Keratinocyte (primary cell): ENCODE data around the gene OSBPL5.

Experiments used
- EZH2 ChIP-seq: IDR thresholded peaks from one replicate; pipeline ENCODE4 v1.6.1; 2012; ENCODE audit warnings: inconsistent platforms, mild to moderate bottlenecking, low read length, moderate library complexity
- TF ChIP-seq, protein P1 (sequence below), 3 experiments: IDR thresholded peaks in 1 of 3; conservative IDR thresholded peaks in 1 of 3; optimal IDR thresholded peaks in 1 of 3; 2 replicates in 2 of 3; 3 replicates in 1 of 3; pipeline versions ENCODE3 to v1.5.1; 2011; ENCODE audit warnings: low read length in 3 of 3, mild to moderate bottlenecking in 3 of 3, moderate library complexity in 2 of 3, control low read depth in 1 of 3, inconsistent platforms in 1 of 3; ENCODE audit not compliant: insufficient read depth in 2 of 3; ENCODE audit errors: extremely low read depth in 1 of 3

DNA sequence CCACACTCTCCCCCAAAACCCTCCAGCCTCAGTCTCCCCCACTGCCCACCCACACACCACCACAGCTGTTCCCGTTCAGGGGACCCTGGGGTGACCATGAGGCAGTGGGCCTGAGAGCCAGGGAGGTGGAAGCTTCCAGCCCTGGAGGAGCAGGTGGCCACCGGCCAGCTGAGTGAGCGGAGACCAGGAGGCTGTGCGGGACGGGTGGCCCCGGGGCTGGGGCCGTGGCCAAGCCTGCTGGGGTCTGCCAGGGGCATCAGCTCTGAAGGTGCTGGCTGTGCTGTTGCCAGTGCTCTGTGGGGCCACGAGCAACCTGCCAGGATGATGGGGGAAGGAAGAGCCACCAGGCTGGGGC is 26.0 kb downstream of the OSBPL5 start:
- TF ChIP-seq, protein P1, sequence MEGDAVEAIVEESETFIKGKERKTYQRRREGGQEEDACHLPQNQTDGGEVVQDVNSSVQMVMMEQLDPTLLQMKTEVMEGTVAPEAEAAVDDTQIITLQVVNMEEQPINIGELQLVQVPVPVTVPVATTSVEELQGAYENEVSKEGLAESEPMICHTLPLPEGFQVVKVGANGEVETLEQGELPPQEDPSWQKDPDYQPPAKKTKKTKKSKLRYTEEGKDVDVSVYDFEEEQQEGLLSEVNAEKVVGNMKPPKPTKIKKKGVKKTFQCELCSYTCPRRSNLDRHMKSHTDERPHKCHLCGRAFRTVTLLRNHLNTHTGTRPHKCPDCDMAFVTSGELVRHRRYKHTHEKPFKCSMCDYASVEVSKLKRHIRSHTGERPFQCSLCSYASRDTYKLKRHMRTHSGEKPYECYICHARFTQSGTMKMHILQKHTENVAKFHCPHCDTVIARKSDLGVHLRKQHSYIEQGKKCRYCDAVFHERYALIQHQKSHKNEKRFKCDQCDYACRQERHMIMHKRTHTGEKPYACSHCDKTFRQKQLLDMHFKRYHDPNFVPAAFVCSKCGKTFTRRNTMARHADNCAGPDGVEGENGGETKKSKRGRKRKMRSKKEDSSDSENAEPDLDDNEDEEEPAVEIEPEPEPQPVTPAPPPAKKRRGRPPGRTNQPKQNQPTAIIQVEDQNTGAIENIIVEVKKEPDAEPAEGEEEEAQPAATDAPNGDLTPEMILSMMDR (optimal IDR thresholded peaks at IDR 0.05 in 1 of 3, IDR thresholded peaks at IDR 0.05 in 1 of 3, conservative IDR thresholded peaks at IDR 0.05 in 1 of 3; ENCODE audit: extremely low read depth in 1 of 3, insufficient read depth in 2 of 3, low read length in 3 of 3): no peak
- TF ChIP-seq EZH2: no peak
